Testis (tissue), 3 donors: ENCODE measurements around the gene MANSC4. TPM values are rescaled to one million over a fixed set of nuclear protein-coding genes. Genes with fewer than 3 reads are reported as not detected.

Source experiments
- DNase-seq: peaks from one replicate; pipeline ENCODE4 v3.0.0-alpha.2; 2019
- H3K27ac ChIP-seq, 2 donors: fragments of 200-600 bp; sonication (generic); one replicate each; pipeline ENCODE4 v1.5.1; 2019
- H3K27me3 ChIP-seq: fragments of 200-600 bp; sonication (generic); one replicate; pipeline ENCODE4 v1.5.1; 2019
- H3K36me3 ChIP-seq: fragments of 200-600 bp; sonication (generic); one replicate; pipeline ENCODE4 v1.5.1; 2017; ENCODE audit warnings: low read depth; ENCODE audit errors: missing control alignments
- H3K4me1 ChIP-seq: fragments of 200-600 bp; sonication (generic); one replicate; pipeline ENCODE4 v1.5.1; 2019
- H3K4me3 ChIP-seq, 2 donors: fragments of 200-600 bp; sonication (generic); one replicate each; pipeline ENCODE4 v1.5.1; 2017 to 2019
- H3K9me3 ChIP-seq: fragments of 200-600 bp; sonication (generic); one replicate; pipeline ENCODE4 v1.5.1; 2017
- CTCF ChIP-seq, 3 experiments: fragments of 450-650 bp in 2 of 3; fragments of 200-600 bp in 1 of 3; sonication (generic) in 1 of 3; IDR thresholded peaks; one replicate each; pipeline ENCODE4 v1.5.1; 2016 to 2019; ENCODE audit warnings: antibody characterized with exemption in 3 of 3, mild to moderate bottlenecking in 2 of 3, moderate library complexity in 1 of 3
- POLR2A ChIP-seq: fragments of 450-650 bp; IDR thresholded peaks from one replicate; pipeline ENCODE4 v1.6.1; 2017; ENCODE audit warnings: antibody characterized with exemption, mild to moderate bottlenecking, moderate library complexity
- WGBS, 2 donors: methylation state at CpG; one replicate each; pipeline ENCODE4 v1.1.5; 2018; 5-methylcytosine and 5-hydroxymethylcytosine counted together
- intact Hi-C: fragments of 100-400 bp; cut with DNase I; formaldehyde crosslinking; loops from one replicate; pipeline ENCODE4 v1.15.1; 2023; ENCODE audit warnings: low total_unique reads
- polyA plus RNA-seq: library from polyadenylated mRNA; stranded (reverse); fragments of 350-450 nt; fragmentation: Illumina TruSeq; extraction: RNeasy Lipid Tissue Mini Kit (QIAGEN cat#74804); gene quantifications from one replicate; pipeline ENCODE4 v1.2.3, GENCODE V29; 2014; ENCODE audit warnings: low read depth, low replicate concordance; ENCODE audit not compliant: insufficient read depth
- small RNA-seq, 2 donors: library from RNA; depleted of rRNA; stranded (forward); fragments of <200 nt; gene quantifications; one replicate each; pipeline ENCODE3, GENCODE V24; 2016
- total RNA-seq, 2 donors: library from RNA; depleted of rRNA; stranded (reverse); fragments of >200 nt; gene quantifications; one replicate each; pipeline ENCODE4 v1.2.3, GENCODE V29; 2016

Gene MANSC4
- total and polyA plus RNA-seq, 3 donors from 2014 or later: 1.1 to 3.4 (median 3.4) TPM

- H3K36me3 ChIP-seq: no peaks in the 10 kb centered on the region
- H3K4me3 ChIP-seq: no peak overlapping the region
- TF ChIP-seq CTCF (IDR thresholded peaks at IDR 0.05) (peak; percentile 66 to 81 (median 73)), POLR2A (no peak)
- intact Hi-C loops: no loop called here
- H3K4me1 ChIP-seq: no peaks in the 10 kb centered on the region
- no peaks in the 10 kb centered on the region for H3K9me3 ChIP-seq
- DNase-seq: peak; percentile 55
- no peak overlapping the region for H3K27ac ChIP-seq
- H3K27me3 ChIP-seq: no peaks in the 10 kb centered on the region
- WGBS, 2 donors: 36 to 51% methylated on average over 3 of the region's 3 CpGs
Observed at GRCh38 chr12:27733052-27733656, 46.9 kb downstream of the MANSC4 start.

GRCh38 chr12:27732281-27732680 is 47.8 kb downstream of the MANSC4 start:
- whole genome bisulfite sequencing, 2 donors: 64 to 70% methylated on average over 2 of the region's 2 CpGs
- peaks cover 3% of the 10 kb centered on the region for H3K4me1 ChIP-seq

GRCh38 chr12:27730097-27730588 is 49.9 kb downstream of the MANSC4 start:
- 88 to 92% methylated on average over 4 of the region's 4 CpGs for WGBS, 2 donors
- no peak for DNase-seq
- H3K9me3 ChIP-seq: no peaks in the 10 kb centered on the region
- intact Hi-C loops: no loop called here
- no peaks in the 10 kb centered on the region for H3K36me3 ChIP-seq
- TF ChIP-seq CTCF (IDR thresholded peaks at IDR 0.05) (no peak), POLR2A (no peak)
- H3K27me3 ChIP-seq: no peaks in the 10 kb centered on the region
- no peak overlapping the region for H3K4me3 ChIP-seq
- no peak overlapping the region for H3K27ac ChIP-seq
- peaks cover 3% of the 10 kb centered on the region for H3K4me1 ChIP-seq

More at GRCh38 chr12:27732281-27732680, 47.8 kb downstream of the MANSC4 start:
- Histone ChIP-seq H3K4me3 (no peak overlapping the region), H3K27ac (no peak overlapping the region), H3K36me3 (no peaks in the 10 kb centered on the region), H3K27me3 (no peaks in the 10 kb centered on the region), H3K9me3 (no peaks in the 10 kb centered on the region)
- peak; percentile 49 for DNase-seq
- TF ChIP-seq CTCF (IDR thresholded peaks at IDR 0.05) (no peak), POLR2A (no peak)
- intact Hi-C loops: no loop called here

GRCh38 chr12:27723212-27723611 is 56.8 kb downstream of the MANSC4 start:
- H3K4me1 ChIP-seq: peaks cover 3% of the 10 kb centered on the region
- intact Hi-C loops: no loop called here
- WGBS, 2 donors: 89 to 95% methylated on average over 1 of the region's 1 CpG
- no peak overlapping the region for H3K27ac ChIP-seq
- no peak for TF ChIP-seq CTCF (IDR thresholded peaks at IDR 0.05)
- no peak for TF ChIP-seq POLR2A
- no peak for DNase-seq
- H3K9me3 ChIP-seq: no peaks in the 10 kb centered on the region
- no peaks in the 10 kb centered on the region for H3K36me3 ChIP-seq
- H3K4me3 ChIP-seq: no peak overlapping the region
- no peaks in the 10 kb centered on the region for H3K27me3 ChIP-seq

Small RNA genes lying within 50 kb of the gene (small RNA-seq; reads per million reads assigned to genes)
- 0 reads per million in 2 donors for gene RF00019
- gene RF02271: 0 reads per million in 2 donors

Other genes starting within 250 kb of the MANSC4 start
- gene REP15, start 83.8 kb downstream of the MANSC4 start, total RNA-seq: 1 to 10 TPM; 1.0 to 1.1 TPM
- gene REP15, start 83.8 kb downstream of the MANSC4 start, polyA plus RNA-seq: 0.73 TPM
- 10 to 100 TPM; 35.1 to 42.9 TPM for gene MRPS35, start 69.4 kb downstream of the MANSC4 start, total RNA-seq
- gene MRPS35, start 69.4 kb downstream of the MANSC4 start, polyA plus RNA-seq: 35.7 TPM
- gene KLHL42, start within 50 bp of the MANSC4 start, total RNA-seq: 10 to 100 TPM; 65.1 to 87.8 TPM
- gene KLHL42, start within 50 bp of the MANSC4 start, polyA plus RNA-seq: 23.7 TPM
- under 1 TPM; 0.47 to 0.50 TPM for gene PTHLH, start 192.5 kb upstream of the MANSC4 start, total RNA-seq
- 2.5 TPM for gene PTHLH, start 192.5 kb upstream of the MANSC4 start, polyA plus RNA-seq